NCI-H2196 treated with DMSO at 0.1 percent for 48 hours (cell line): ENCODE measurements around the gene SUPT3H.
"Not testable (repeated sequence)": the region's sequence is repeated elsewhere in the genome, so short reads cannot be mapped to it uniquely, and the experiment has no call there.

Experiments used
- DNase-seq: peaks from one replicate; lab custom pipeline; 2025; ENCODE audit not compliant: unreplicated experiment; lab: John Stamatoyannopoulos, UW

SUPT3H gene

GRCh38 chr6:45073771-45074170 is 304.0 kb downstream of the SUPT3H start:
- no peak for DNase-seq

DNA sequence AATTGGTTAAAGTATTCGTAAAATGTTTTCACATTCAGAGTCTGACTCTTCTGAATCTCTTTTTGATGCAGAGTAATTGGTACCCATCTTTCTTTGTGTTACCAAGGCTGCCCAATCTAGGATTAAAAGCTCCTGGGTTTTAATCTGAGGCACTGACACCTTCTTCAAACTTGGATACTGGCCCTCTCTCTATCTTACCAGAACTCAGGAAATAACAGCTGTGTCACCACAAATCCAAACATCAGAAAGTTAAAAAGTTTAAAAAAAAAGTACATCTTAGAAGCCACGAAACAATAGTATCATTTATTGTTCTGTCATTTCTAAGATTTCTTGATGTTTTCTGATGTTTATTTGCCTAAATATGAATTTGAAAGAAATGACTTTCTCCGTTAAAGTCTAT is 305.1 kb downstream of the SUPT3H start:
- DNase-seq, result no peak

DNA sequence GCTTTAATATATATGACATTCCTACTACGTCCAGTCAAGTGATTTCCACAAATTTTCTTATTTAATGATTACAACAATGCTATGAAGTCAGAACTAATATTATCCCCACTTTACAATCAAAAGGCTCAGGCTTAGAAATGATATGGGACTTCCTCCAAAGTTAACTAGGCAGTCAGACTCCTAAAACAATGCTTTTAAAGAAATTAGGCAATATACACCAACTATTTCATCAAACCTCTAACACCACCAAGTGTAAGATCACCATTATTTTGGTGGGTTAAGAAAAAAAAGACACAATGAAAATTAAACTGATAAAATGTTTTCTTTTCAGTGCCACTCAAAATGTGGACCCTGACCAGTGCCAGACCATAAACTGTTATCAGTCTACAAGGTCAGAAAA is 305.7 kb downstream of the SUPT3H start:
- no peak for DNase-seq

DNA sequence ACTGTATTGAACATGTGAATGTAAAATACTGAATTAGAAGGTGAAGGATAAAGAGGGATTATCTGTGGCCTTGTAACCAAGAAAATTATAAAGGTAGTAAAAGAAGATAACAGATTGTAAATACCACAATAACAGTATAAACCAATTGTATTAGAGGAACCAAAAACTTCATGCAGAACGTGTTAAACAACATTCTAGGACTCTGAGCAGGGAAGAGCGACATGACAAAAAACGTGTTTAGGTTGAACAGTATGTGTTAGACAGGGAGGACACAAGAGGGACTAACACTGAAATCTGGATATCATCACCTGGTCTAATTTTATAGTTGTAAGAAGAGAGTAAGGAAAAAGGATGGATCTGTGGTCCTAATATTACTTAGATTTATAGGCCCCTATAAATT is 308.6 kb downstream of the SUPT3H start:
- no peak for DNase-seq

DNA sequence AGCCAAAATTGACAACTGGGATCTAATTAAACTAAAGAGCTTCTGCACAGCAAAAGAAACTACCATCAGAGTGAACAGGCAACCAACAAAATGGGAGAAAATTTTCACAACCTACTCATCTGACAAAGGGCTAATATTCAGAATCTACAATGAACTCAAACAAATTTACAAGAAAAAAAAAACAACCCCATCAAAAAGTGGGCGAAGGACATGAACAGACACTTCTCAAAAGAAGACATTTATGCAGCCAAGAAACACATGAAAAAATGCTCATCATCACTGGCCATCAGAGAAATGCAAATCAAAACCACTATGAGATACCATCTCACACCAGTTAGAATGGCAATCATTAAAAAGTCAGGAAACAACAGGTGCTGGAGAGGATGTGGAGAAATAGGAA is 310.3 kb downstream of the SUPT3H start:
- not testable (repeated sequence) for DNase-seq

DNA sequence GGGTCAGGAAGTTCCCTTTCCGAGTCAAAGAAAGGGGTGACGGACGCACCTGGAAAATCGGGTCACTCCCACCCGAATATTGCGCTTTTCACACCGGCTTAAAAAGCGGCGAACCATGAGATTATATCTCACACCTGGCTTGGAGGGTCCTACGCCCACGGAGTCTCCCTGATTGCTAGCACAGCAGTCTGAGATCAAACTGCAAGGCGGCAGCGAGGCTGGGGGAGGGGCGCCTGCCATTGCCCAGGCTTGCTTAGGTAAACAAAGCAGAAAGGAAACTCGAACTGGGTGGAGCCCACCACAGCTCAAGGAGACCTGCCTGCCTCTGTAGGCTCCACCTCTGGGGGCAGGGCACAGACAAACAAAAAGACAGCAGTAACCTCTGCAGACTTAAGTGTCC is 315.1 kb downstream of the SUPT3H start:
- not testable (repeated sequence) for DNase-seq

- no peak for DNase-seq
Measured at GRCh38 chr6:45057711-45058110, 320.0 kb downstream of the SUPT3H start.

DNA sequence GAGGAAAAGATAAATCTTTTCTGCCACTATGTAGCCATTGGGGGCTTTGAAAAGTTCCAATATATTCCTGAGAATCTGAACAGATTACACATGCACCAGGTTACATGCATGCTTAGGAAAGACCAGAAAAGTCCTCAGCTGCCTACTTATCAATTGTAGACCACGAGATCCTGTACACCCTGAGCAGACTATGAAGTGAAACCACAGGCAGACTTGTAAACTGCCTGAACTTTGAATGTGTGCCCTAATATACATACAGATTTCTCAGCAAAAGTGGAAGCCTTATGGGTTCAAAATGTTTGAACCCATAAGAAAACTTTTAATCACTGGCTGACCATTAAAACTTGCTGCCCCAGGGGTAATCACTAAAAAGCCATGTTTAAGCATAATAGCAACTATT is 323.1 kb downstream of the SUPT3H start:
- DNase-seq, result no peak

DNA sequence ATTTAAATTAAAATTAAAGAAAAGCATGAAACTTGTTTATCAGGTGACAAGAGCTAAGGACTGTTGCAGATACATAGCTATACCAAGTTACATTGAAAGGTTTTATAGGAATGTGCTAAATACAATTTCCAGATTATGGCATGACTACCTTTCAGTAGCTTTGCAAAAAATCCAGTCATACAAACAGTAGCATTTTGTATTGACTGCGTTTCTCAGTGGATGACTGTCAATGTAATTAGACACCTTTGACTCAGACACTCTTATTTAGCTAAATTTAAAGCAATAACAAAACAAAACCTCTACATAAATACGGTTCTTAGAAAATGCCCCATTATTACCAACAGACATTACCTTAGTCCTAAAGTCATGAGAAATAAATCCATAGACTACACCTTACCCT is 325.4 kb downstream of the SUPT3H start:
- DNase-seq, result no peak

DNA sequence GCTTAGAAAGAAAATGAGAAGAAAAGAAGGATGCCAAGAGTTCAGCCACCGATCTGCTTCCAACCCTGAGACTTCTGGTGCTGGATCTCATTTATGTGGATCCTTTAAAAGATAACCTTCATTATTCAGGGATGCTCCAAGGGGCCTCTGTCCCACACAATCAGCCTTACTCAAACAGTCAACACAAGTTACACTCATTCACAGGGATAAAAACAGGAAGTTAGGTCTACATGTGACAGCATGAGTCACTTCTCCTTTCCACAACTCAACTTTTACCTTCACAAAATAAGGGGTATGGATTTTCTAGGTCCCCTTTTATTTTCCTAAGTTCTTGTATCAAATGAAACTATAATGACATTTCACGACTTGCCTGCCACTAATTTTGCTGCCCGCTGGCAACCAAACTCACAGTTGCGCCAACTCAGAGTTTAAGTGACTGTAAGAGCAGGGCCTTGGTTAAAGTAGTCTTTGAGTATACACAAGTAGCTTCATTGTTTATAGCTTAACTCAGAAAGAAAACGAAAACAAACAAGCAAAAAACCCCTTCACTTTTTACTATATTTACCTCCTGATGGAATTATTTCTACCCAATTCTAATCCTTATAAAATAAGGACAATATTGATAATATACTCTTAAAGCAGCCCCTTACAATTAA is 328.4 kb downstream of the SUPT3H start:
- no peak for DNase-seq

- DNase-seq, result no peak
Measured at GRCh38 chr6:45047573-45047972, 330.2 kb downstream of the SUPT3H start.

- no peak for DNase-seq
Measured at GRCh38 chr6:45045253-45045601, 332.5 kb downstream of the SUPT3H start.

GRCh38 chr6:45044510-45045252 is 333.1 kb downstream of the SUPT3H start:
- no peak for DNase-seq

GRCh38 chr6:45044086-45044485 is 333.6 kb downstream of the SUPT3H start:
- DNase-seq, result no peak

- not testable (repeated sequence) for DNase-seq
Measured at GRCh38 chr6:45042673-45043072, 335.1 kb downstream of the SUPT3H start.

DNA sequence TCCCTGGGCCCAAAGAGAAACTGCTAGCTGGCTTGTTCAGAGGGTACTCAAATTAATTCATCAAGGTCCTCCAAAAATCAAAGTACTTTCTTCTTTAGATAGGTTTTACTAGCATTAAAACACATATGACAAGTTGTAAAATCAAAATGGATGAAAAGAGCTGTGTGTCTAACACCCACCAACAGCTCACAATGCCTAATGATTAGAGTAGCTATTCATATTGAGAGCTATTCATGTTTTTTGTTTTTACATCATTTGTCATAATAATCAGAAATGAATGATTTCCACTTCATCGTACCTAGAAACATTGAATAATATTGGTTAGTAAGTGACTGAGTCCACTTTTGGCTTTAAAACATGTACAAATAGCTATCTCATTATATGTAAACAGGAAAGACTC is 339.5 kb downstream of the SUPT3H start:
- DNase-seq, result no peak

DNA sequence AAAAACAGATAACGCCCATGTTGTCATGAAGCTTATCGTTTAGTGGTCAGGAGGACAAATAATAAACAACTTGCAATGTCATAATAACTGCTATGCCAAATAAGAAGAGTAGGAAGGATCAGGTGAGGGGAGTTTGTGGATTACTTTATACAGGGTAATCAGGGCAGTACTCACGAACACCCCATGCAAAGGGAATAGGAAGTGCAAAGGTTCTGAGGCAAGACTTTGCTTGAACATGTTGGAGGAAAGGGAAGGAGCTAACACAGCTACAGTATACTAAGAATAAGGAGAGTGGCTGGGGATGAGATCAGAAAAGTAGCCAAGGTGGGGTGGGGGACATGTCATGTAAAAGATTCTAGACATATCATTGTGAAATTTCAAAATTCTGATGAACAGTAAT is 341.6 kb downstream of the SUPT3H start:
- no peak for DNase-seq

DNA sequence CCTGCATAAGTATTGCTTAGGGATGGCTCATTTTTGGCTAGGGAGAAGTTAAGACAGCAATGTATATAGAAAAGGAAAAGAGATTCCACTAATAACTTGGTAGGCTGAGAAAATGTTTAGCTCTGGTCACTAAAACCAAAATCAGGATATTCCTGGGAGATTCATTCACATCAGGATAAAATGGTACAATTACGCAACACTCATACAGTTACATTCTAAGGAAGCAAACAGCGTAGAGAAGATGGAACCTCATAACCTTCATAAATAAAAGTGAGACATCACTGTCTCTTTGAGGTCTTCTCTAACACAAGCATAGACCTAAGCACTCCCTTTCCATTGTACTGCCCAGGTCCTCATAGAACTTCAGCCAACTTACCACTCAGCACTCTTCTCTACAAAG is 345.3 kb downstream of the SUPT3H start:
- no peak for DNase-seq

DNA sequence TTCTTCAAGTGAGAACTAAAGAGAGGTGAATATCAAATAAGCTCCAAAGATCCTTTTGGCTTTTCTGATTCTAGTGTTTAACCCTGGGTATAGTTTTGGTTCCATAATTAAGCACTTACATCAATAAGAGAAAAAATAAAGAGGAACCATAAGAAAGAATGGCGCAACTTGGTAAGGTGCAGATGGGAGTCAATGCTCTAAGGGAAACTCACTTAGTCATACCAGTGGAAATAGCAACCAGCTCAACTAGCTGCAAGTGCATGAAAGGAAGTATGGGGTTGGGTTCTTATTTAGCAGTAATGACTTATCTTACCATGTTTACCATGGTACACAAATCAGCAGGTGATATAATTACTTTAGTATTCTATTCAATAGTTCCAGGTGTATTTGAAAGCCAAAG is 346.1 kb downstream of the SUPT3H start:
- DNase-seq, result no peak

- DNase-seq, result no peak
Measured at GRCh38 chr6:45027126-45027525, 350.6 kb downstream of the SUPT3H start.

- no peak for DNase-seq
Measured at GRCh38 chr6:45026003-45026516, 351.7 kb downstream of the SUPT3H start.

- DNase-seq, result no peak
Measured at GRCh38 chr6:45024610-45025009, 353.1 kb downstream of the SUPT3H start.

GRCh38 chr6:45021676-45022075 is 356.1 kb downstream of the SUPT3H start:
- DNase-seq, result no peak
